ENCODE data around the gene PCDHA9.
"Not testable (repeated sequence)": the region's sequence is repeated elsewhere in the genome, so short reads cannot be mapped to it uniquely, and the experiment has no call there.

The PCDHA9 gene

GRCh38 chr5:140822281-140822629 is 25.9 kb upstream of the PCDHA9 start:
- H3K4me3 ChIP-seq (ENCODE audit: low read depth, low read length): no peak overlapping the region
- H3K4me1 ChIP-seq (ENCODE audit: control insufficient read depth, insufficient read depth, low read length): no peaks in the 10 kb centered on the region
- no peak overlapping the region for H3K9ac ChIP-seq (ENCODE audit: low read depth, low read length)
- no peaks in the 10 kb centered on the region for H3K9me3 ChIP-seq (ENCODE audit: control insufficient read depth, insufficient read depth, low read length)
- no peaks in the 10 kb centered on the region for H3K36me3 ChIP-seq (ENCODE audit: control insufficient read depth, insufficient read depth, low read length)
- H3K27ac ChIP-seq (ENCODE audit: low read depth, low read length): no peak overlapping the region
- no peaks in the 10 kb centered on the region for H3K27me3 ChIP-seq (ENCODE audit: control insufficient read depth, insufficient read depth, low read length)

GRCh38 chr5:140822969-140823368 is 25.2 kb upstream of the PCDHA9 start:
- H3K36me3 ChIP-seq (ENCODE audit: control insufficient read depth, insufficient read depth, low read length); H3K4me1 ChIP-seq (ENCODE audit: control insufficient read depth, insufficient read depth, low read length); H3K9ac ChIP-seq (ENCODE audit: low read depth, low read length); H3K27ac ChIP-seq (ENCODE audit: low read depth, low read length); H3K9me3 ChIP-seq (ENCODE audit: control insufficient read depth, insufficient read depth, low read length); H3K27me3 ChIP-seq (ENCODE audit: control insufficient read depth, insufficient read depth, low read length); H3K4me3 ChIP-seq (ENCODE audit: low read depth, low read length): not testable (repeated sequence)

DNA sequence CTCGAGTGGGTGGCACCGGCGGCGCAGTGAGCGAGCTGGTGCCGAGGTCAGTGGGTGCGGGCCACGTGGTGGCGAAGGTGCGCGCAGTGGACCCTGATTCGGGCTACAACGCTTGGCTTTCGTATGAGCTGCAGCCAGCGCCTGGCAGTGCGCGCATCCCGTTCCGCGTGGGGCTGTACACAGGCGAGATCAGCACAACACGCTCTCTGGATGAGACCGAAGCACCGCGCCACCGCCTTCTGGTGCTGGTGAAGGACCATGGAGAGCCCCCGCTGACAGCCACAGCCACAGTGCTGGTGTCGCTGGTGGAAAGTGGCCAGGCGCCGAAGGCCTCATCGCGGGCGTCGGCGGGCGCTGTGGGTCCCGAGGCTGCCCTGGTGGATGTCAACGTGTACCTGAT is 24.7 kb upstream of the PCDHA9 start:
- no peak overlapping the region for H3K9ac ChIP-seq (ENCODE audit: low read depth, low read length)
- H3K27me3 ChIP-seq (ENCODE audit: control insufficient read depth, insufficient read depth, low read length): no peaks in the 10 kb centered on the region
- H3K9me3 ChIP-seq (ENCODE audit: control insufficient read depth, insufficient read depth, low read length): no peaks in the 10 kb centered on the region
- no peak overlapping the region for H3K4me3 ChIP-seq (ENCODE audit: low read depth, low read length)
- no peak overlapping the region for H3K27ac ChIP-seq (ENCODE audit: low read depth, low read length)
- no peaks in the 10 kb centered on the region for H3K36me3 ChIP-seq (ENCODE audit: control insufficient read depth, insufficient read depth, low read length)
- H3K4me1 ChIP-seq (ENCODE audit: control insufficient read depth, insufficient read depth, low read length): no peaks in the 10 kb centered on the region

GRCh38 chr5:140827704-140828361 is 20.3 kb upstream of the PCDHA9 start, which contains the start of gene PCDHA6:
TSS of gene PCDHA6 (plus strand) at chr5:140827960. CDS start at chr5:140828092, 132 bp downstream.
- H3K9me3 ChIP-seq (ENCODE audit: control insufficient read depth, insufficient read depth, low read length): no peaks in the 10 kb centered on the region
- no peak within 1 kb of the TSS for H3K27ac ChIP-seq (ENCODE audit: low read depth, low read length)
- no peak within 1 kb of the TSS for H3K9ac ChIP-seq (ENCODE audit: low read depth, low read length)
- H3K4me3 ChIP-seq (ENCODE audit: low read depth, low read length): no peak within 1 kb of the TSS
- no peaks in the 10 kb centered on the region for H3K36me3 ChIP-seq (ENCODE audit: control insufficient read depth, insufficient read depth, low read length)
- H3K4me1 ChIP-seq (ENCODE audit: control insufficient read depth, insufficient read depth, low read length): no peaks in the 10 kb centered on the region
- no peaks in the 10 kb centered on the region for H3K27me3 ChIP-seq (ENCODE audit: control insufficient read depth, insufficient read depth, low read length)

DNA sequence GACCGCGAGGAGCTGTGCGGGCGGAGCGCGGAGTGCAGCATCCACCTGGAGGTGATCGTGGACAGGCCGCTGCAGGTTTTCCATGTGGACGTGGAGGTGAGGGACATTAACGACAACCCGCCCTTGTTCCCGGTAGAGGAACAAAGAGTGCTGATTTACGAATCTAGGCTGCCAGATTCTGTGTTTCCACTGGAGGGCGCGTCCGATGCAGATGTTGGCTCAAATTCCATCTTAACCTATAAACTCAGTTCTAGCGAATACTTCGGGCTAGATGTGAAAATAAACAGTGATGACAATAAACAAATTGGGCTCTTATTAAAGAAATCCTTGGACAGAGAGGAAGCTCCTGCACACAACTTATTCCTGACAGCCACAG is 19.8 kb upstream of the PCDHA9 start:
- Histone ChIP-seq H3K27me3 (ENCODE audit: control insufficient read depth, insufficient read depth, low read length) (no peaks in the 10 kb centered on the region), H3K9me3 (ENCODE audit: control insufficient read depth, insufficient read depth, low read length) (no peaks in the 10 kb centered on the region), H3K9ac (ENCODE audit: low read depth, low read length) (no peak overlapping the region), H3K4me1 (ENCODE audit: control insufficient read depth, insufficient read depth, low read length) (no peaks in the 10 kb centered on the region), H3K4me3 (ENCODE audit: low read depth, low read length) (no peak overlapping the region), H3K36me3 (ENCODE audit: control insufficient read depth, insufficient read depth, low read length) (no peaks in the 10 kb centered on the region), H3K27ac (ENCODE audit: low read depth, low read length) (no peak overlapping the region)

- not testable (repeated sequence) for H3K27ac ChIP-seq (ENCODE audit: low read depth, low read length); H3K4me3 ChIP-seq (ENCODE audit: low read depth, low read length); H3K4me1 ChIP-seq (ENCODE audit: control insufficient read depth, insufficient read depth, low read length); H3K9me3 ChIP-seq (ENCODE audit: control insufficient read depth, insufficient read depth, low read length); H3K9ac ChIP-seq (ENCODE audit: low read depth, low read length); H3K36me3 ChIP-seq (ENCODE audit: control insufficient read depth, insufficient read depth, low read length); H3K27me3 ChIP-seq (ENCODE audit: control insufficient read depth, insufficient read depth, low read length)
Observed at GRCh38 chr5:140829511-140830501, 18.4 kb upstream of the PCDHA9 start.

DNA sequence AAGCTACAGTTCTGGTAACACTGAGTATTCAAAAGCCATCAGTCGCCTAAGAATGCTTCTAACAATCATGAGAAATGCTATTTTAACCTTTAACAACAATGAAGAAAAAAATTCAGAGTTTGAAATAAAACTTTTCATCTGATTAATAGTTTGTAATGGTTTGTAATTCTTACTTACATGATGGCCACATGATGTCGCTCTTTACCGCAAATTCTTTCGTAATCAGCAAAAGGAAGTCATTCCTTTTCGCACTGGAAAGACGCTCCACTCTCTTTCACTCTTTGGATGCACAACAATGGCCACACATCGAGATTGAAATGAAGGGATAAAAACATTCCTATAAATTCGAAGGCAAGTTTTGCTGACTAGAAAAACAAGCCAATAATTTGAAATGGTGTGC is 14.2 kb upstream of the PCDHA9 start, which contains the start of gene PCDHA7:
Gene PCDHA7 (plus strand): TSS at position 277 of the 400 bp plus-strand sequence. CDS start 115 bp downstream, at position 392.
- Histone ChIP-seq H3K9me3 (ENCODE audit: control insufficient read depth, insufficient read depth, low read length) (peaks cover 9% of the 10 kb centered on the region; the same call in 1 of the 2 replicates), H3K27me3 (ENCODE audit: control insufficient read depth, insufficient read depth, low read length) (no peaks in the 10 kb centered on the region), H3K4me1 (ENCODE audit: control insufficient read depth, insufficient read depth, low read length) (no peaks in the 10 kb centered on the region), H3K36me3 (ENCODE audit: control insufficient read depth, insufficient read depth, low read length) (no peaks in the 10 kb centered on the region), H3K27ac (ENCODE audit: low read depth, low read length) (no peak within 1 kb of the TSS), H3K9ac (ENCODE audit: low read depth, low read length) (no peak within 1 kb of the TSS; the same call in 1 of the 2 replicates), H3K4me3 (ENCODE audit: low read depth, low read length) (peak within 1 kb of the TSS; percentile 54)

DNA sequence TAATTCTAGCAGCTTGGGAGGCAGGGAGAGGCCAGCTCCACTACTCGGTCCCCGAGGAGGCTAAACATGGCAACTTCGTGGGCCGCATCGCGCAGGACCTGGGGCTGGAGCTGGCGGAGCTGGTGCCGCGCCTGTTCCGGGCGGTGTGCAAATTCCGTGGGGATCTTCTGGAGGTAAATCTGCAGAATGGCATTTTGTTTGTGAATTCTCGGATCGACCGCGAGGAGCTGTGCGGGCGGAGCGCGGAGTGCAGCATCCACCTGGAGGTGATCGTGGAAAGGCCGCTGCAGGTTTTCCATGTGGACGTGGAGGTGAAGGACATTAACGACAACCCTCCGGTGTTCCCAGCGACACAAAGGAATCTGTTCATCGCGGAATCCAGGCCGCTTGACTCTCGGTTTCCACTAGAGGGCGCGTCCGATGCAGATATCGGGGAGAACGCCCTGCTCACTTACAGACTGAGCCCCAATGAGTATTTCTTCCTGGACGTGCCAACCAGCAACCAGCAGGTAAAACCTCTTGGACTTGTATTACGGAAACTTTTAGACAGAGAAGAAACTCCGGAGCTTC is 13.7 kb upstream of the PCDHA9 start:
- H3K4me3 ChIP-seq (ENCODE audit: low read depth, low read length): peak overlapping the region; percentile 54
- not testable (repeated sequence) for H3K27me3 ChIP-seq (ENCODE audit: control insufficient read depth, insufficient read depth, low read length); H3K4me1 ChIP-seq (ENCODE audit: control insufficient read depth, insufficient read depth, low read length); H3K36me3 ChIP-seq (ENCODE audit: control insufficient read depth, insufficient read depth, low read length); H3K9me3 ChIP-seq (ENCODE audit: control insufficient read depth, insufficient read depth, low read length); H3K9ac ChIP-seq (ENCODE audit: low read depth, low read length); H3K27ac ChIP-seq (ENCODE audit: low read depth, low read length)

DNA sequence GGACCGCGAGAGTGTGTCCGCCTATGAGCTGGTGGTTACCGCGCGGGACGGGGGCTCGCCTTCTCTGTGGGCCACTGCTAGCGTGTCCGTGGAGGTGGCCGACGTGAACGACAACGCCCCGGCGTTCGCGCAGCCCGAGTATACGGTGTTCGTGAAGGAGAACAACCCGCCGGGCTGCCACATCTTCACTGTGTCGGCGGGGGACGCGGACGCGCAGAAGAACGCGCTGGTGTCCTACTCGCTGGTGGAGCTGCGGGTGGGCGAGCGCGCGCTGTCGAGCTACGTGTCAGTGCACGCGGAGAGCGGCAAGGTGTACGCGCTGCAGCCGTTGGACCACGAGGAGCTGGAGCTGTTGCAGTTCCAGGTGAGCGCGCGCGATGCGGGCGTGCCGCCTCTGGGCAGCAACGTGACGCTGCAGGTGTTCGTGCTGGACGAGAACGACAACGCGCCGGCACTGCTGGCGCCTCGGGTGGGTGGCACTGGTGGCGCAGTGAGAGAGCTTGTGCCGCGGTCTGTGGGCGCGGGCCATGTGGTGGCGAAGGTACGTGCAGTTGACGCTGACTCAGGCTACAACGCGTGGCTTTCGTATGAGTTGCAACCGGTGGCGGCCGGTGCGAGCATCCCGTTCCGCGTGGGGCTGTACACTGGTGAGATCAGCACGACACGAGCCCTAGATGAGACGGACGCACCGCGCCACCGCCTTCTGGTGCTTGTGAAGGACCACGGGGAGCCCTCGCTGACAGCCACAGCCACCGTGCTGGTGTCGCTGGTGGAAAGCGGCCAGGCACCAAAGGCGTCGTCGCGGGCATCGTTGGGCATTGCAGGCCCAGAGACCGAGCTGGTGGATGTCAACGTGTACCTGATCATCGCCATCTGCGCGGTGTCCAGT is 12.3 kb upstream of the PCDHA9 start:
- Histone ChIP-seq H3K36me3 (ENCODE audit: control insufficient read depth, insufficient read depth, low read length) (no peaks in the 10 kb centered on the region), H3K4me1 (ENCODE audit: control insufficient read depth, insufficient read depth, low read length) (no peaks in the 10 kb centered on the region), H3K9ac (ENCODE audit: low read depth, low read length) (no peak overlapping the region), H3K4me3 (ENCODE audit: low read depth, low read length) (no peak overlapping the region), H3K9me3 (ENCODE audit: control insufficient read depth, insufficient read depth, low read length) (peaks cover 9% of the 10 kb centered on the region; the same call in 1 of the 2 replicates), H3K27me3 (ENCODE audit: control insufficient read depth, insufficient read depth, low read length) (no peaks in the 10 kb centered on the region), H3K27ac (ENCODE audit: low read depth, low read length) (no peak overlapping the region)

All from HUES48 (cell line).